HEK293T (cell line): Measurements from ENCODE around the gene EVPL.

Source experiments
- CTCF ChIA-PET: fragments of 350-600 bp; formaldehyde crosslinking; extraction: SDS; loops from one replicate; lab custom pipeline; 2021; ENCODE audit warnings: antibody characterized with exemption, inconsistent platforms; lab: Yijun Ruan, JAX
- POLR2A ChIA-PET: fragments of 350-600 bp; formaldehyde crosslinking; extraction: SDS; loops from one replicate; lab custom pipeline; 2020; ENCODE audit warnings: antibody characterized with exemption, inconsistent platforms; lab: Yijun Ruan, JAX
- DNase-seq: peaks from one replicate; pipeline ENCODE4 v3.0.0; 2012; ENCODE audit warnings: mixed read lengths; ENCODE audit errors: extremely low spot score
- ARNT ChIP-seq: fragments of 450-650 bp; IDR thresholded peaks from 2 replicates; pipeline ENCODE4 v1.6.1; 2017; ENCODE audit warnings: mild to moderate bottlenecking
- BHLHE40 ChIP-seq: fragments of 450-650 bp; IDR thresholded peaks from 2 replicates; pipeline ENCODE4 v1.6.1; 2016; ENCODE audit warnings: mild to moderate bottlenecking, moderate library complexity, borderline replicate concordance
- CTBP1 ChIP-seq: fragments of 450-650 bp; IDR thresholded peaks from 2 replicates; pipeline ENCODE4 v1.6.1; 2016; ENCODE audit warnings: borderline replicate concordance
- ELF4 ChIP-seq: fragments of 450-650 bp; IDR thresholded peaks from 2 replicates; pipeline ENCODE4 v1.6.1; 2017; ENCODE audit warnings: antibody characterized with exemption
- FOXA1 ChIP-seq: fragments of 450-650 bp; IDR thresholded peaks from 2 replicates; pipeline ENCODE4 v1.6.1; 2016; ENCODE audit warnings: mild to moderate bottlenecking
- FOXK2 ChIP-seq: fragments of 450-650 bp; IDR thresholded peaks from 2 replicates; pipeline ENCODE4 v1.6.1; 2016; ENCODE audit warnings: mild to moderate bottlenecking
- FOXM1 ChIP-seq: fragments of 450-650 bp; IDR thresholded peaks from 2 replicates; pipeline ENCODE4 v1.6.1; 2017; ENCODE audit warnings: mild to moderate bottlenecking, borderline replicate concordance
- HDGF ChIP-seq: fragments of 450-650 bp; IDR thresholded peaks from 2 replicates; pipeline ENCODE4 v1.6.1; 2017; ENCODE audit warnings: antibody characterized with exemption, borderline replicate concordance
- L3MBTL2 ChIP-seq: fragments of 450-650 bp; conservative IDR thresholded peaks from 2 replicates; pipeline ENCODE4 v1.6.1; 2016; ENCODE audit warnings: mild to moderate bottlenecking
- LEF1 ChIP-seq: fragments of 450-650 bp; IDR thresholded peaks from 2 replicates; pipeline ENCODE4 v1.6.1; 2017; ENCODE audit warnings: mild to moderate bottlenecking, borderline replicate concordance
- NFRKB ChIP-seq: fragments of 450-650 bp; IDR thresholded peaks from 2 replicates; pipeline ENCODE4 v1.6.1; 2016; ENCODE audit warnings: mild to moderate bottlenecking, moderate library complexity
- SP1 ChIP-seq: fragments of 450-650 bp; IDR thresholded peaks from 2 replicates; pipeline ENCODE4 v1.6.1; 2017
- SUZ12 ChIP-seq: fragments of 450-650 bp; IDR thresholded peaks from 2 replicates; pipeline ENCODE4 v1.6.1; 2016; ENCODE audit warnings: mild to moderate bottlenecking
- TARDBP ChIP-seq: fragments of 450-650 bp; IDR thresholded peaks from 2 replicates; pipeline ENCODE4 v1.6.1; 2016
- ZNF384 ChIP-seq: fragments of 450-650 bp; IDR thresholded peaks from 2 replicates; pipeline ENCODE4 v1.6.1; 2016
- TF ChIP-seq, protein P1 (sequence below): fragments of 450-650 bp; IDR thresholded peaks from 2 replicates; pipeline ENCODE4 v1.6.1; 2016

EVPL gene

DNA sequence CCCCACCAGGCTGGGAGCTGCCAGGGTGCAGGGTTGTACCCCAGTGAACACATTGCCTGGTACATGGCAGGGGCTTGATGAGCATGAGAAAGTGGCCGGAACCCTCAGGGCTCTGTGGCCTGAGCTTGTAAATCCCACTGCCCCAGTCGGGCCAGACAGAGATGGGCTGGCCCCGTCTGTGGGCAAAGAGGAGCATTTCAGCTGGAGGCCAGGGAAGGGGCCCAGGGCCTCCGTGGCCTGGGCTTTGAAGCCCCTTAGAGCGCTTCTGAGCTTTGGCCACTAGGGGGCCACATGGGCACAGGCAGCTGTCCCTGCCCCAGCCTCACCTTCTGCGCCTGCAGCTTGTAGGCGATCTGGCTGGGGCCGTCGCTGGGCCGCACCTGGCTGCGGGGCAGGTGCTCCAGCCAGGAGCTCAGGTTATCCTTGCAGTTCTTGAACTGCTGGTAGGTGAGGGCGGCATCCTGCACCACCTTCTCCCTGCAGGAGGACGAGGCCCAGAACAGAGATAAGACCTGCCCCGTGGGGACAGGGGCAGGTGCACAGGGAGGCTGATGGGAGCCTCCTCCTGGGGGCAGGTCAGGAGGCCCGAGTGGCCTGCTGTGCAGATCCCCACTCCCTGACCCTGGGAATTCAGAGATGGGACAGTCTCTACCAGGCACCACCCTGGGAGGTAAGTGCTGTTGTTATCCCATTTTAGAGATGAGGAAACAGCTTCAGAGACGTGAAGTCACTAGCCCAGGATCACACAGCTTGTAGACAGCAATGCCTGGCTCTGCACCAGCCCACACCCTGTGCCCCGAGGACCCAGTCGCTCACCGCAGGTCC, 12.8 kb downstream of the EVPL start:
- TF ChIP-seq CTBP1, result no peak
- no peak for TF ChIP-seq FOXA1
- TF ChIP-seq SUZ12, result no peak
- TF ChIP-seq ELF4, result no peak
- no peak for TF ChIP-seq HDGF
- no peak for TF ChIP-seq LEF1
- TF ChIP-seq, protein P1, sequence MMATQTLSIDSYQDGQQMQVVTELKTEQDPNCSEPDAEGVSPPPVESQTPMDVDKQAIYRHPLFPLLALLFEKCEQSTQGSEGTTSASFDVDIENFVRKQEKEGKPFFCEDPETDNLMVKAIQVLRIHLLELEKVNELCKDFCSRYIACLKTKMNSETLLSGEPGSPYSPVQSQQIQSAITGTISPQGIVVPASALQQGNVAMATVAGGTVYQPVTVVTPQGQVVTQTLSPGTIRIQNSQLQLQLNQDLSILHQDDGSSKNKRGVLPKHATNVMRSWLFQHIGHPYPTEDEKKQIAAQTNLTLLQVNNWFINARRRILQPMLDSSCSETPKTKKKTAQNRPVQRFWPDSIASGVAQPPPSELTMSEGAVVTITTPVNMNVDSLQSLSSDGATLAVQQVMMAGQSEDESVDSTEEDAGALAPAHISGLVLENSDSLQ, result no peak
- TF ChIP-seq ZNF384, result no peak
- no peak for TF ChIP-seq ARNT
- no peak for TF ChIP-seq L3MBTL2
- TF ChIP-seq FOXK2, result no peak
- no peak for TF ChIP-seq BHLHE40
- TF ChIP-seq NFRKB, result no peak
- TF ChIP-seq SP1, result no peak
- TF ChIP-seq TARDBP, result no peak
- no peak for TF ChIP-seq FOXM1
- peak; percentile 93 for DNase-seq
- CTCF ChIA-PET, result interaction anchor here (0.5 to 1.7 kb wide), 26 partner anchors 9 to 265 kb away, joined by 3 to 15 read pairs (median 3); partner anchors contain the start of genes CDK3 and EXOC7
- POLR2A ChIA-PET, result interaction anchor here (0.8 to 2.4 kb wide), 5 partner anchors 8 to 109 kb away, joined by 3 to 6 read pairs (median 4); partner anchors contain the start of genes ACOX1, EXOC7, MRPL38 and SRP68

DNA sequence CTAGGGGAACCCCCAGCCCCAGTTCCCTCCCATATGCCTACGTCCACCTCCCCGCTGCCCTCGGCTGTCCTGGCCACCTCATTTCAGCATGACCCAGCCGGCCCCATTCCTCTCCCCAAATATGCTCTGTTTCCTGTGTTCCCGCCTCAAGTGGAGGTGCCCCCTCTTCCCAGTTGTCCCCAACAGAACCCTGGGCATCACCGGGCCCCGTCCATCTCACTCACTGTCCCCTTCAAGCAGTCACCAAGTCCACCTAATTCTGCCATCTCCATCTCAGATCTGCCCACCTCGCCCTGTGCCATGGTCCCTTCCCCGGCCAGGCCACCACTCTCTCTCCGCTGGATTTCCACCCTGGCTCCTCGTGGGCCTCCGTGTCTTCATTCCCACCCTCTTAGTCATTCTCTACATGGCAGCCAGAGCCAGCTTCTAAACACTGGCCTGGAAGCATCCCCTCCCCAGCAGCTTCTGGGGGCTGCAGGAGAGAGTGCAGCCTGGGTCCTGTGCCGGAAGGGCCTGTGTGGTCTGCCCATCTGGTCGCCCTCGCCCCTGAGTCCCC, 13.7 kb downstream of the EVPL start:
- POLR2A ChIA-PET, result interaction anchor here (1.0 to 1.9 kb wide), 2 partner anchors 91 to 108 kb away, joined by 4 to 6 read pairs; partner anchors contain the start of genes EXOC7 and MRPL38
- CTCF ChIA-PET, result interaction anchor here (0.7 to 1.7 kb wide), 18 partner anchors 8 to 266 kb away, joined by 3 to 15 read pairs (median 5); partner anchors contain the start of genes CDK3 and EXOC7
- TF ChIP-seq L3MBTL2, result no peak
- TF ChIP-seq BHLHE40, result no peak
- no peak for TF ChIP-seq SUZ12
- TF ChIP-seq HDGF, result no peak
- TF ChIP-seq NFRKB, result no peak
- TF ChIP-seq TARDBP, result no peak
- no peak for TF ChIP-seq FOXA1
- no peak for TF ChIP-seq FOXK2
- no peak for DNase-seq

DNA sequence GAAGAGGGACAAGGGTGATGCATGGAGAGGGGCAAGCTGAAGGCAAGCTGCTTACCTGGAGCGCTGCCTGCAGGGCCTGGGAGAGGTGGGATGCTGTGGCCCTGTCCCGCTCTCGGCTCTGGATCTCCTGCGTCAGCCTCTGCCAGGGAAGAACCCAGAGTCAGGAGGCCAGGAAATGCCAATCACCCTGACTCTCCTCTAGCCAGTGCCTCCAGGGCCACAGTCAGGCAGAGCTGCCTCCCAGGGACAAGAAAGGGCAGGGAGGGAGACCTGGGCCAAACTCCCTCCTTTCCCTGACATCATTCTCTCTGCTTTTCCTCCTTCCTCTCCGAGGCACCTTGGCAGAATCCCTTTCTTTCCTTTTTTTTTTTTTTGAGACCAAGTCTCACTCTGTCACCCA, 15.2 kb downstream of the EVPL start:
- DNase-seq, result no peak
- ChIA-PET POLR2A (interaction anchor here (1.1 to 2.7 kb wide), 2 partner anchors 71 to 92 kb away, joined by 3 to 10 read pairs; partner anchors contain the start of gene EXOC7), CTCF (interaction anchor here (0.6 to 4.2 kb wide), 4 partner anchors 11 to 170 kb away, joined by 3 to 22 read pairs (median 5); partner anchors contain the start of gene CDK3)
- no peak for TF ChIP-seq ELF4
- TF ChIP-seq SP1, result no peak
- no peak for TF ChIP-seq FOXA1
- no peak for TF ChIP-seq LEF1
- TF ChIP-seq SUZ12, result no peak
- no peak for TF ChIP-seq CTBP1
- TF ChIP-seq L3MBTL2, result no peak
- TF ChIP-seq BHLHE40, result no peak
- no peak for TF ChIP-seq ARNT
- TF ChIP-seq FOXM1, result no peak
- TF ChIP-seq TARDBP, result no peak
- TF ChIP-seq NFRKB, result no peak

DNA sequence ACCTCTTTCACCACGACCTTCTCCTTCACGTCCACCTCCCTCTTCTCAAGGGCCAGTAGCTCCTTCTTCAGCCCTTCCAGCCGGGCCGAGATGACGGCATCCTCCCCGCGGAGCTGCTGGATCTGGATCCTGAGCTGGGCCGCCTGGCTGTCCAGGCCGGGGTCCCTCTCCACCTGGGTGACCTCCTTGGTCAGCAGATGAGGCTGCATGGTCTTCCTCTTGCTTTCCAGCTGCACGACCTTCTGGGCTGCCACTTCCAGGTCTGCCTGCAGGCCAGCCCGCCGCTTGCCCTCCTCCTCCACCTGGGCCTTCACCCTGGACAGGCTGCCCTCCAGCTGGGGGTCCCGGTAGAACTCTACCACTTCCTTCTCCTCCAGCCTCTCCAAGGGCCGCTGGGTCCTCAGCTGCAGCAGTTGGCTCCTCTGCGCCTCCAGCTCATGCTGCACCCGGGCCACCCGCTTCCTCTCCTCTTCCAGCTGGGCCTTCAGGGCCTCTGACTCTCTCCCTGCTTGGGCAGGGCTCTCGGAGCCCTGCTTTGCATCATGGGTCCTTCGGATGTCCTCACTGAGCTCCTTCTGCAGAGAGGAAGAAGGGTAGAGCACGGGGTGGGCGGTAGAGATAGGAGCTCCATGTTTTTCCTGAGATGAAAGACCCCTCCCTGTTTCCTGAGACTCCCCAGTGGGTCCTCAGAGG, 17.0 kb downstream of the EVPL start:
- ChIA-PET CTCF (interaction anchor here (0.8 to 4.2 kb wide), 3 partner anchors 9 to 25 kb away, joined by 3 to 22 read pairs (median 4); partner anchors contain the start of gene CDK3), POLR2A (interaction anchor here (0.7 to 2.7 kb wide), 3 partner anchors 94 to 230 kb away, joined by 3 to 10 read pairs (median 6); partner anchors contain the start of genes EXOC7 and TRIM65)
- DNase-seq, result no peak
- TF ChIP-seq FOXK2 (no peak), SUZ12 (no peak)

DNA sequence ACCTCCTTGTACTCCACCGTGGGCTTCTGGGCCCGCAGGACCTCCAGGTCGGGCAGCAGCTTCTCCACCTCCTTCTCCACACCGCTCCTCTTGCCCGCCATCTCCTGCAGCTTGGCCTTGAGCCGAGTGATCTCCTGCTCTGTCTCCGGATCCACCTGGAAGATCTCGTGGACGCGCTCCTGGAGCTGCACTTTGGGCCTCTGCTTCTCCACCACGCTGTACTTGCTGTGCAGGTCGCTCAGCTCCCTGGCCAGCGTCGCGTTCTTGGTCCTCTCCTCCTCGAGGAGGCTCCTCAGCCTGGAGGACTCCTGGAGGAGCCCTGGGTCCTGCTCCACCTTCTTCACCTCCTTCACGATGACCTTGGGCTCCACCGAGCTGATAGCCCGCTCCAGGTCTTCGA, 17.7 kb downstream of the EVPL start:
- TF ChIP-seq FOXK2, result no peak
- no peak for TF ChIP-seq CTBP1
- TF ChIP-seq BHLHE40, result no peak
- DNase-seq, result no peak
- ChIA-PET POLR2A (interaction anchor here (0.9 to 2.7 kb wide), 2 partner anchors 95 to 113 kb away, joined by 6 to 10 read pairs; partner anchors contain the start of genes EXOC7 and TRIM65), CTCF (interaction anchor here (0.8 to 4.2 kb wide), 3 partner anchors 8 to 25 kb away, joined by 3 to 22 read pairs (median 4); partner anchors contain the start of gene CDK3)

DNA sequence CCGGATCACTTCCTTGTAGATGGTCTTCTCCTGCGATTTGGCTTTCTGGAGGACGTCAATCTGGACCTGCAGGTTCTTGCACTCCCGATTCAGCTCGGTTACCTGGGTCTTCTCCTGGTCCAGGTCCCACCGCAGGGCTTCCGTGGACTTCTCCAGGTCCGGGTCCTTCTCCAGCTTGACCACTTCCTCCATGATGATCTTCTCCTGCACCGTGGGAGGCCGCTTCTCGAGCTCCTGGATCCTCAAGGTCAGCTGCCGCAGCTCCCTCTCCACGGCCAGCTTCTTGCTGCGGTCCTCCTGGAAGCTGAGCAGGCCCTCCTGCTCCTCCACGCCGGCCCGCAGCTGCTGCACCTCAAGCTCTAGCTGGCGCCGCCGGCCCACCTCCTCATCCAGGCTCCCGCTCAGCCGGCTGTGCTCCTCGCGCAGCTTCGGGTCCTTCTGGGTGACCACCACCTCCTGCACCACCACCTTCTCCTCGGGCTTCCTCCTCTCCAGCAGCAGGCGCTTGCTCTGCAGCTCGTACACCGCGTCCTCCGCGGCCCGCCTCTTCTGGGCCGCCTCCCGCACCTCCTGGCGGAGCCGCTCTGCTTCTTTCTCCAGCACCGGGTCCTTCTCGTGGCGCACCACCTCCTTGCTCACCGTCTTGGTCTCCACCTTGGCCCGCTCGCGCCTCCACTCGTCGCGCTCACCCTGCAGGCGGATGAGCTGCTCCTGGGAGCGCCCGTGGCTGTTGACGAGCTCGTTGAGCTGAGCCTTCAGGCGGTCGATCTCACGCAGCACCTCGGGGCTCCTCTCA, 18.3 kb downstream of the EVPL start:
- ChIA-PET CTCF (interaction anchor here (4.2 kb wide), 1 partner anchor 7 kb away, joined by 22 read pairs; the partner anchor contains the start of gene CDK3), POLR2A (no interaction called here)
- TF ChIP-seq L3MBTL2 (no peak), HDGF (no peak), FOXM1 (no peak), BHLHE40 (no peak), FOXA1 (no peak), ELF4 (no peak), TARDBP (no peak), FOXK2 (no peak)
- TF ChIP-seq, protein P1, result no peak
- DNase-seq, result no peak
